OCI-M2 (cell line): ENCODE measurements around the gene E2F2.

Experiments
- DNase-seq: peaks from one replicate; lab custom pipeline; 2025; ENCODE audit not compliant: unreplicated experiment; lab: John Stamatoyannopoulos, UW

Gene E2F2

DNA sequence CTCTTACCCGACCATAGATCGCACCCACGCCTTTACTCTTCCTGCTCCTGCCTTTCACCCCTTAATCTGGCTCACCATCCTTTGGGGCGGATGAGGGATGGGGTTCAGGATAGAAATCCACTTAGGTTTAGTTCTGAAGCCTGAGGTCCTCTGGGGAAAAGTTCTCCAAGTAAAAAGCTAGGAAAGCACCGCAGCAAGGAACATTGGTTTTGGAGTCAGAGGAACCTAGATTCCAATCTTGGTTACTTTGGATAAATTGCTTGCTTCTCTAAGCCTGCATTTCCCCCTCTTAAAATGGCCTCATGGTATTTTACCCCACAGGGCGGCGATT, 46.1 kb downstream of the E2F2 start:
- no peak for DNase-seq

DNA sequence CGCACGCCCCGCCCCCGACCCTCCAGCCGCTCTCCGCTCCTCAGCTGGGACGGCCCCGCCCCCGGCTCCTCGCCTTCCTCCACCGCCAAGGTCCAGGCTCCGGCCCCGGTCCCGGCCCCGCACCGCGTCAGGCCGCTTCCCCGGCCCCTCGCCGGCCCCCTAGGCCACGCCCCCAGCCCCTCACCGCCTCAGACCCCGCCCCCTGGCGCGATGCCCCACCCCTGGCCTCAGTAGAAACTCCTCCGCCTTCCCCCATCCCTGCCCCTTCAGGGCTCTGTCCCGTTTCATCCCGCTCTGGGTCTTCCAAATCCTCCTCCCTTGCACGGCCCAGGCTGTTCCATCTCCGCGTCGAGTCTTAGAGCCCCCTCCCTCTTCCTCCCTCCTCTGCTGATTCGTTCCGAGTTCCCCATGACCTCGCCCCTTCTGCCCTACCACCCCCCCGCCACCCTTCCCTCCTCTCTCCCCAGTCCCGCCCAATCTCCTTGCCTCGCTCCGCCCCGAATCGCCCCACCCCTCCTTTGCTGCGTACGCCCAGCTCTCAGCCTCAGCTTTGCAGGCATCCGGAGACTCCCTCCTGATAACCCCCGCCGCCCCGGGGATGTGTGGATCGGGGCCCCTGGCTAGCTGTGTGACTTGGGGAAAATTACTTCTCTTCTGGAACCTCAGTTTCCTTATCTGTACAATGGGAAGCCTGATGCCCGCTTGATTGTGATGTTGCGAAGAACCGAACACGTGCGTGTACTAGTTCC, 46.6 kb downstream of the E2F2 start:
- DNase-seq = peak; percentile 52

DNA sequence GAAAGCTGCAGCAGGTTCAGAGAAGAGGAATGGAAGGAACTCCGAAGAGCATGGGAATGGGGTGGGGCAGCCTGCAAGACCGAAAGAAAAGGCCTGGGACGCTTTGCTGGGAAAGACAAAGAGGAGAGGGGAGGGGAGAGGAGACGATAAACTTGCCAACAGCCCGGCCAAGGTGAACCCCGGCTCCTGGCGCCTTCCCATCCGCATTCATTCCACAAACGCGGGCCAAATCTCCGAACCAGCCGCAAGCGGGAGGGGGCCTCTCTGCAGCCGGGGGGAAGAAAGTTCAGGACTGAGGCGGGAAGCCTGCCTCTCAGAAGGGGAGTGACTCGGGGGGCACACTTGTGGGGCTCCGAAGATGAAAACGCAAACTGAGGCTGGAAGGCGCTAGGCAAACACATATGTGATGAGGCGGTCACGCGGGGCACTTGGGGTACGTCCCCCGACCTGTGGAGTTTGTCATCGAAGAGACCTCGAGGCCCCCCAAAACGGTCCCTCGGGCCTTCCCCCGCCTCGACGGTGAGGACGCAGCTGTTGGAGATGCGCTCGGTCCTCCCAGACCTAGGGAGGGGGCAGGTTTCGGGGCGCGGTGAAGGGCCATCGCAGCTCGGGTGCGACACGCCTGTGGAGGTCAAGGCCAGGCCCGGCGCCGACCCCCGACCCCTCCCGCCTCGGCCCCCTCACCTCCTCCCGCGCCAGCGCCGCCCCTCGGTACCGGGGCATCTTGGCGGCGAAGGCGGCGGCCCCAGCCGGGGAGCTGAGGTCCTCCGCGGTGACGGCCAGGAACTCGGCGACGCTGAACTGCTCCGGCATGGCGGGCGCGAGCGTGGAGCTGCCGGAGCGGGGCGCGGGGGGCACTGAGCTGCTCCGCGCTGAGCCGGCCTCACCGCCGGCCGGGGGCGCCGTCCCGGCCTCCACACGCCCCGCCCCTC, 47.4 kb downstream of the E2F2 start, which contains the start of gene ASAP3:
ASAP3 (minus strand) TSS at position 859 of the 932 bp plus-strand sequence; CDS start at position 813, 46 bp downstream.
- no peak for DNase-seq

GRCh38 chr1:23481904-23482303, 49.1 kb downstream of the E2F2 start:
- no peak for DNase-seq

GRCh38 chr1:23481026-23481597, 49.9 kb downstream of the E2F2 start:
- DNase-seq = no peak

DNA sequence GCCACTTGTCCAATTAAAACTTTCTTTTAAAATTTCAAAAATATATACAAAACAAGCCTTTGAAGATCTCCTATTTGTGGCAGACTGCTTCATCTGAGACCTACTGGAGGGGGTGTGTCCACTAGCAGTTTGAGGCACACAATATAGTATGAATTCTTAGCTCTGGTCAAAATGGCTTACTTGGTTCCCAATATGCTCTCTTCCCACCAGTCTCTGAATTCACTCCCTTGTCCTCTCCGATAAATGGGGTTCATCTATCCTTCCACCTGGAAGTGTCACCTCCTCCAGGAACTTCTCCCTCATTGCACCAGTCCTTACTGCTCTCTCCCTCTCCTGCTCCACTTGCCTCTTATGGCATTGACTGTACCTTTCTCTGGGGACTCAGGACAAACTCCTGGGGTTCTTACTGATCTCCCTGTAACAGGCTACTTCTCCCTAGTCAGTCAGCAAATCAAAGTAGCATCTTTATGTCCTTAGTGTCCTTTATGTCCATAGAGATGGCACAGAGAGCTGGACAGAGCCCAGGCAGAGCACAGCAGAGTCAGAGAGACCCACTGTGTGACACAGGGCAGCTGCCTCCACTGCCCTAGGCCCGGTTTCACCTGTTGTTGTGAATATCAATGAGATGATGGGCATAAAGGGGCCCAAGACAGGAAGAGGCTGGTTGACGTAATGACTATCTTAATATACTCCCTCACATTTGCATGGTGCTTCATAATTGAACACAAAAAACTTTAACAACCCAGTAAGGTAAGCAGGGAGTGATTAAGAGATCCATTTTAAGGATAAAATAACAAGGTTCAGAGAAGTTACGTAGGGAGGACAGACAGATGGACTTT, 50.6 kb downstream of the E2F2 start:
- no peak for DNase-seq

DNA sequence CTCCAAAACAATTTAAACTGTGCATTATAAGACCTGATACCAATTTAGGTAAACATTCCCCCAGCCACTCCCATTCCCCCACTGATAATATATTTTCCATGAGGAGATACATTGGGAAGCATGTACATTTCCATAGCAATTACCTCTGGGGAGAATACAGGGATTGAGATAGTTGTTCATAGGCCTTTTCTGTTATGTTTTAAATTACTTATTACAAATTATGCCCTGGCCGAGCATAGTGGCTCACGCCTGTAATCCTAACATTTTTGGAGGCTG, 51.4 kb downstream of the E2F2 start:
- no peak for DNase-seq

DNA sequence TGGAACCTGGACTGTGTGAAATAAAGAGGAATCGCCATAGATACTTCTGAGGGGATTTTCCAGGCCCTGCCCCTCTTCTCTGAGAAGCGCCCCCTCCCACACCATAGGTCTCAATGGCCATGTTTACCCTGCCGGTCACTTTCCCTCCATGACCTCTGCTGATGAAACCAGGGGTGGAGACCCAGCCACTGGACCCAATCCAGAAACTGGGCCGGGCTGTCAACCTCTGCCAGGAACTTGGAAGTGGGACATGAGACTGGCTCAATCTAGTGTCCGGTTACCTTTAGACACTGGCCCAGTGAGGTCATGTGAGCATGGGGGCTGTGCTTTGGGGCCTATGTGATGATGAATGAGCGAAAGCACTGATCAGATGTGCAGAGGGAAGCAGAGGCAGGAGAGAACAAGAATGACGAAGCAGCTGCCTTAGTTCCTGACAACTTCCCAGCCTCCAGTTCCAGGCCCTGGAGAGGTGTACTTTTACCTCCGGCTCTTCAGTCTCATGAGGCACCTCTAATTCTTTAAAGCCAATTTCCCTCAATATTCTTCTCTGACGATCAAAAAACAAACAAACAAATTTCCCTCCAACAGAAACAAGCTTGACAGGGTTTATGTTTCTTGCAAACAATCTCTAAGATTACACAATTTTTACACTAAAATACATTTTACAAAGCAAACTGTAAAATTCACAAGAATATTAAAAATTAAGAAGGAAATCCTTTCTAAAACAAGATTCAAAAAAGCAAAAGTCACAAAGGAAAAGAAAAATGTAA, 52.0 kb downstream of the E2F2 start:
- no peak for DNase-seq

DNA sequence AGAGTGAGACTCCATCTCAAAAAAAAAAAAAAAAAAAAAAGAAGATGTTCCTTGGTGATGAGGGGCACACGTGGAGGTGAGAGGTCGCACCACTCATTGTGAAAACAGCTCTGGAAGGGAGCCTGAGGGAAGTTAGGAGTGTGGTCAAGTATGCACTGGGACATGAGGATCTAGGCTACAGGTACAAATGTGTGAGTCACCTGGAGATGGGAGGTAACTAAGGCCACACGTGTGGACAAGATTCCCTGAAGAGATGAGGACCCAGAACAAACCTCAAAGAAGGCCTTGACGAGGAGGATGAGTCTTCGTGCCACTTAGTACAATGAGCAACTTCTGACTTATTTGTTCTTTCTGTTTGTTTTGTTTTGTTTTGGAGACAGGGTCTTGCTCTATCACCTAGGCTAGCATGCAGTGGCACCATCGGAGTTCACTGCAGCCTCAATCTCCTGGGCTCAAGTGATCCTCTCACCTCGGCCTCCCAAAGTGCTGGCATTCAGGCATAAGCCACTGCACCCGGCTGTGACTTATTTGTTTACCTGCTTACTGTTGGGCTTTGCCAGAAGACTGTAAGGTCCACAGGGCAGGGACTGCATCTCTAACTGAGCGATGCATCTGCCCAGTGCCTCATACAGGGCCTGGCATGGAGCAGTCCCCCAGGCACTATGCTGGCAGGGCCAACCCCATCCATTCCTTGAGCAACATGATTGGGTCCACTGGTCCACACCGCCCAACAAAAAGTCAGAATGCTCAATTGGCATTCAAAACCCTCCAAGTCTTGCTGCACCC, 53.5 kb downstream of the E2F2 start:
- no peak for DNase-seq

DNA sequence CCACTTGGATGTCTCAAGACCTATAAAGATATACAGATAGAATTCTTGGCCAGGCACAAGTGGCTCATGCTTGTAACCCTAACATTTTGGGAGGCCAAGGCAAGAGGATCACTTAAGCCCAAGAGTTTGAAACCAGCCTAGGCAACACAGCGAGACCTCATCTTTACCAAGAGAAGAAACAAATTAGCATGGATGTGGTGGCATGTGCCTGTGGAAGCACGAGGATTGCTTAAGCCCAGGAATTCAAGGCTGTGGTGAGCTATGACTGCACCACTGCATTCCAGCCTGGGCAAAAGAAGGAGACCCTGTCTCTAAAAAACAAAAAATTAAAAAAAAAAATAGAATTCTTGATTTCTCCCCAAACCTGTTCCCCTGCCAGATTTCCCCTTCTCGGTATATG, 55.4 kb downstream of the E2F2 start:
- DNase-seq = no peak

- no peak for DNase-seq
Observed at GRCh38 chr1:23475134-23475628, 55.9 kb downstream of the E2F2 start.

DNA sequence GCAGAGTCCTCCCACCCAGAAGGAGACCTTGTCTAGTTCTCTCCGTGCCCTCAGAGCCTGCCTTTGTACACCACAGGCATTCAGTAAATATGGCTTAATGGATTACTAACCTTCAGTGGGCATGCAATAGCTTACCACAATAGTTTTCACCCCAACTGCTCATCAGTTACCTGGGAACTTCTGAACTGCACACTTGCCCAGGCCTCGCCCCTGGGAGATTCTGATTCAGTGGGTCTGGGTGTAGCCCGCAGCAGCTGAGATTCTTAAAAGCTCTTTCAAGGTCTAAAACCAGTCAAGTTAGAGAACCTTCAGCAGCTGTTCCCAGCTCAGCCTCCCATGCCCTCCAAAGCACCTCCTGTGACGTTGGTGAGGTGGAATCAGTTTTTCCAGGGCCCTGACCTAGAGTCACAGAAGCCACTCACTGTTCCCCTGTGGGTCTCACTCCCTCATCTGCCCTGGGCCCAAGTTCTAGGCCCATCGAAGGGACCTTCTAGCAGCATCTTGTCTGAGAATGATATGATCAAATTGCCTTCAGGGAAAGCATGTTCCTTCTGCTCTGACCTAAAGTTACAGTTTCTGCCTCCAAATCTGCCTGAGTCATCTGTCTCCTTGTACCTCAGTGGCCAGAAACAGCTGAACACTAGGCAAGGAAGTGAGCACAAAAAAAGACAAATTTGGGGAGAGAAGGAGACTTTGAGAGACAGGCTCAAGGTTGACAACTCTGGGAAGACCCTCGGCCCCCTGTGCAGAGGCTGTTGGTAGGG, 57.8 kb downstream of the E2F2 start:
- no peak for DNase-seq

GRCh38 chr1:23472351-23473036, 58.5 kb downstream of the E2F2 start:
- DNase-seq = no peak

DNA sequence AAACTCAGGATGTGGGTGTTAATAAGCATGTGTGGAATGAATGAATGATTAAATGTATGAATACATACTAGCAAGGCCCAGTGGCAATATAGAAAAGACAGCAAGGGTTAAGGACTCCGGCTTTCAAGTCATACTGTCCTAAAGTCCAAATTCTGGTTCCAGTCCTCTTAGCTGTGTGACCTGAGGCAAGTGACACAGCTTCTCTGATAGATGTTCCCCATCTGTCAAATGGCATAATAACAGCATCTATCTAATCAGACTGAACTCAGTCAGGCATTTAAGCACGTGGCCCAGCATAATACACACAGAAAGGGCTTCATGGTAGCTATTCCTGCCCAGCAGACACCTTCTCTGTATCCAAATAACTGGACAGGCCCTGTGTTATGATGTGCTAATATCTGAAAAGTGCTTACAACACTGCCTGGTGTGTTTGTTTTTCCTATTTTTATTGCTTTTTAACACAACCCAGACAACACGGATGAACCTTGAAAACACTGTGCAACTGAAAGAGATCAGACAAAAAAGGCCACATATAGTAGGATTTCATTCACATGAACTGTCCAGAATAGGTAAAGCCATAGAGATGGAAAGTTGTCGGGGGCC, 59.5 kb downstream of the E2F2 start:
- no peak for DNase-seq

- no peak for DNase-seq
Observed at GRCh38 chr1:23470282-23471070, 60.6 kb downstream of the E2F2 start.

GRCh38 chr1:23469372-23469982, 61.6 kb downstream of the E2F2 start:
- DNase-seq = no peak
